Right ventricle myocardium inferior (tissue), 1 donor: Measurements from ENCODE around the gene TUNAR. TPM values are rescaled to one million over a fixed set of nuclear protein-coding genes. Genes with fewer than 3 reads are reported as not detected.

Source experiments
- ATAC-seq: fragments of 200-7000 bp; cut with Tn5 transposase; one replicate; pipeline ENCODE4 v1.9.1; 2020; ENCODE audit warnings: mild to moderate bottlenecking, moderate library complexity
- DNase-seq: peaks from one replicate; pipeline ENCODE4 v3.0.0; 2021; ENCODE audit errors: missing footprints
- intact Hi-C: fragments of 100-400 bp; cut with DNase I; formaldehyde crosslinking; loops from one replicate; pipeline ENCODE4 v1.11.0; 2022
- total RNA-seq: library from RNA; stranded (reverse); fragmentation: NEBNext Ultra II Directional; extraction: Animal tissue kit (Norgen Biotek cat#: 25700); gene quantifications from one replicate; pipeline ENCODE4 v1.2.1, GENCODE V29; 2021
- donor health status: DM: no; HTN: yes; CAD: no; lungs with severe emphysema.

TUNAR gene
- total RNA-seq, 1 donor from 2014 or later, result not detected

DNA sequence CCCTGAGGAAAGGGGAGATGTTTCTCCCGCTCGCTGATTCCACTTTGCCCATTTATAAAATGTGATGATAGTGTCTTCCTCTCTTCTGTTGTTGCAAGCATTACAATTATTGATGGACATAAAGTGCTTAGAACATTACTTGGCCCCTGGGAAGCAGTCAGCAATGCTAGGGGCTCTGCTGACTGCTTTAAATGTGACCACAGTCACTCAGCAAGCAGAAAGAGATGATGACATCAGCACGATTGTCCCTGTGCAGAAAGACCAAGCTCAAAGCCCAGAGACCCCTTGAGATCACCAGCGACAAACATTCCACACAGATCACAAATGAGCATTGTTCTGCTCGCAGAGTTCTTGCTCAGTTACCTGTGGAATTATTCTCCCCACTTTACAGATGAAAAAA lies 26.5 kb downstream of the TUNAR start:
- no peak for ATAC-seq
- no peak for DNase-seq
- intact Hi-C loops, result no loop called here

- no peak for ATAC-seq
- intact Hi-C loops, result no loop called here
- no peak for DNase-seq
These were observed 27.0 kb downstream of the TUNAR start for GRCh38 chr14:95903616-95904107.

DNA sequence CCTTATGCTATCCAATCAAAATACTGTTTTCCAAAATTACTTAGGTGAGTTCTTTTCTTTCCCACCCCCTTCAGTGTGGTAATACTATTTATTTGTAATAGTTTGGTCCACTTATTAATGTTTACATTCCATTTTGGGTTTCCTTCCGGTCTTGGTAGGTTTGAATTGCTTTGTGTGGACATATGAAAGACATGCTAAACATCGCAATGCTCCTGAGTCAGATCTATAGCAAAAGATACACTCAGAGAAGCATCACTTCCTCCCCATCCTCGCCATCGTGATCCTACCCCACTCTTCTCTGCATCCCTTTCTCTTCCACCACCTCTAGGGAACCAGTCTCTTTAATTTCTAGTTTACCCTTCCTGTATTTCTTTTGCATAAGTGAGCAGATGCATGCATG lies 30.0 kb downstream of the TUNAR start:
- no peak for ATAC-seq
- no peak for DNase-seq
- intact Hi-C loops, result no loop called here

GRCh38 chr14:95910628-95911027 lies 34.0 kb downstream of the TUNAR start:
- intact Hi-C loops, result no loop called here
- DNase-seq (no peak), ATAC-seq (no peak)

GRCh38 chr14:95911456-95911855 lies 34.8 kb downstream of the TUNAR start:
- DNase-seq (no peak), ATAC-seq (no peak)
- intact Hi-C loops, result no loop called here

DNA sequence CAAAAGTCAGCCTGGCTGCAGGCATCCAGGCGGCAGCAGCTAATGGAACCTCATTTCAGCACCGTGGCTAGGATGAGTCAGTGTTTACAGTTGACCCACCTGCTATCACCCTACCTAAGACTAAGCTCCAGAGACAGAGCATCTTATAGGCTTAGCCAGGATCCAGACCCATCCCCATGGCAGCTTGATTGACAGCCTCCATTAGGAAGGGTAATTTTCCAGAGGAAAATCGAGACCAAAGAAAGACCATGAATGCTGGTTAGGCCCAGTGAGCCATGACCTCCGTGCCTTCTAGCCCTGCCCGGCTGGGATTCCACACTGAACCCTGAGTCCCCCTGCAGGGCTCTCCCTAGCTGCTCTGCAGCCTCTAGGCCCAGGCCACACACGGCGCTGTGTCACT lies 38.7 kb downstream of the TUNAR start:
- intact Hi-C loops, result no loop called here
- no peak for DNase-seq
- no peak for ATAC-seq

DNA sequence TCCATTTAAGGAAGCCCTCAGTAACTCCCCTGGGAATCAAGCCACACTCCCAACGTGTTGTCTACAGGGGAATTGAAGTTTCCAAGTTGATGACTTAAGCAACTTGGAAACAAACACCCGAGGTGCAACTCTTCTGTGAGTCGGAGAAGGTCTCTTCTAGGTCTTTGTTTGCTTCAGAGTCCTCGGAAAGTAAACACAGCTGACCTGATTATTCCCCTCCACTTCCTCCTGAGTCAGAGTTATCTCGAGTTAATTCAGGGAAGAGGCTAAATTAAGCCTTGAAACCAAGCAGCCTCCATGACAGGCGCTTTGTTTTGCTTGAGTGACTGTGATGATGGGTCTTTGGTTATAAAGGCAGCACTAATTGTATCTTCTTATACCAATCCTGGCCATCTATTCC lies 41.8 kb downstream of the TUNAR start:
- intact Hi-C loops, result no loop called here
- no peak for DNase-seq
- ATAC-seq, result no peak

DNA sequence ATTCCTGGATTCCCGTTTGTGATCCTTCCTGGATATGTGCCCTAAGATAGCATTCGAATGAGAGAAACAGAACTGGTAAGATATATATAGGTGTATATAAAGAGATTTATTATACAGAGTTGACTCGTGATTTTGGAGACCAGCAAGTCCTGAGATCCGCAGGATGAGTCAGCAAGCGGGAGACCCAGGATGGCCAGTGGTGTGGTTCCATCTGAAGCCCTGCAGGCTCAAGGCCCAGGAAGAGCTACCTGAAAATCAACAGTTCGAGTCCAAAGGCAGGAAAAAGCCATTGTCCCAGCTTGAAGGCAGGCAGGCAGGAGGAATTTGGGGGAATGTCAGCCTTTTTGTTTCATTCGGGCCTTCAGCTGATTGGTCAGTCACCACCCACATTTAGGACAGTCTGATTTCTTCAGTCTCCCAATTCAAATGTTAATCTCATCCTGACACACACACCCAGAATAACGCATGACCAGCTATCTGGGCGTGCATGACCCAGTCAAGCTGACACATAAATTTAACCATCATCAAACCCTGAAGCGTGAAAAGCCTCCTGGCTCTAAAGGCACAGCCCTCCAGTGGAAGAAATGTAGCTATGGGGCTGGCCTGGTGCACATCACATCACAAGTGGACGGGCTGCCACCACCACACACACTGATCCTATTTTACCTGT lies 44.3 kb downstream of the TUNAR start:
- intact Hi-C loops, result no loop called here

DNA sequence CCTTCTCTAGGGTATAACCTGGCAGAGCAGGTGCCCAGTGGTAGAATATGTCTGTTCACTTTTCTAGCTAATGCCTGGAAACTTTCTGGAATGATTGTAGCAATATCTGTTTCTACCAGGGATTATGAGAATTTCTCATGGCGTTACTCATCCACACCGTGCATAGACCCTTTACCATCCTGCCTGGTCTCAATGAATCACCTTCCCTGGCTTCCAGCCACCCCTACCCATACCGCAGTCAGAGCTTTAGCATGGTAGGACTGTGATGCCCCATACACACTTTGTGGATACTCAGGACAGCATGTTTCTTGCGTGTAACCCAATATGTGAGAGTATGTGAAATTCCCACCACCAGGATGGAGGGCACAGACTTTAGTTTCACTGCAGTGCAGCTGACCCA lies 45.4 kb downstream of the TUNAR start:
- intact Hi-C loops, result no loop called here
- ATAC-seq, result no peak
- no peak for DNase-seq

More for the DNA sequence above, 44.3 kb downstream of the TUNAR start:
- no peak for DNase-seq
- ATAC-seq, result no peak

DNA sequence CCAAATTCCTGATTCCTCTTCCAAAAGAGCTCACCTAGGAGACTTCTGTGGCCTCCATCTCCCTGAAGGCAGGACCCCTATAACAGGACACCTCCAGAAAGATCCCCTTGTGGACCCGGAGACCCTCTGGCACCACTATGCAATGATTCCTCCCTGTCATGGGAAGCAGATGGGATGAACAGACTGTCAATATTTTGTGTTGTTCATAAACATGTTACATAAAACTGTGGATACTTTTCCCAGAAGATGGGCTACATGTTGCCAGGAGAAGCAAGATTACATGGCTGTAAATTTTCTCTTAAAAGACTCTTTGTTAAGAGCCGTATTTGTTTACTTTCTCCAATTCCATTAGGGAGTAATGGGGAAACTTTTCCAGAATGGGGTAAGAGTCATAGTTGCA lies 52.1 kb downstream of the TUNAR start:
- intact Hi-C loops, result no loop called here
- ATAC-seq, result no peak

DNA sequence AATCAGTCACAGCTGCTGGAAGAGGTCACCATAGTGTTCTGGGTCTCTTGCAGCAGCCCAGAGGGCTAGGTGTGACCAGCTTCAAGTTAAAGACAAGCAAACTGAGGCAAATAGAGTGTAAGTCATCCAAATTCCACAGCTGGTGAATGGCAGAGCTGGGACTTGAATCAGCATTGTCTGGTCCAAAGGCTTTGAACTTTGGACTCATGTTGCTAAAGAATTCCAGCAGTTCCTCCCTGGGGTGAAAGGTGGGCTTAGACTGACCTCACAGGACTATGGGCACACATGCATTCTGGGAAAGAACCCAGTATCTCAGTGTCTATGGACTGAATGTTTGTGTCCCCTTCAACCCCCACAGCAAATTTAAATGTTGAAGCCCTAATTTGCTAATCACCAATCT lies 54.8 kb downstream of the TUNAR start:
- intact Hi-C loops, result no loop called here
- DNase-seq (no peak), ATAC-seq (no peak)

More for the DNA sequence above, 52.1 kb downstream of the TUNAR start:
- no peak for DNase-seq

DNA sequence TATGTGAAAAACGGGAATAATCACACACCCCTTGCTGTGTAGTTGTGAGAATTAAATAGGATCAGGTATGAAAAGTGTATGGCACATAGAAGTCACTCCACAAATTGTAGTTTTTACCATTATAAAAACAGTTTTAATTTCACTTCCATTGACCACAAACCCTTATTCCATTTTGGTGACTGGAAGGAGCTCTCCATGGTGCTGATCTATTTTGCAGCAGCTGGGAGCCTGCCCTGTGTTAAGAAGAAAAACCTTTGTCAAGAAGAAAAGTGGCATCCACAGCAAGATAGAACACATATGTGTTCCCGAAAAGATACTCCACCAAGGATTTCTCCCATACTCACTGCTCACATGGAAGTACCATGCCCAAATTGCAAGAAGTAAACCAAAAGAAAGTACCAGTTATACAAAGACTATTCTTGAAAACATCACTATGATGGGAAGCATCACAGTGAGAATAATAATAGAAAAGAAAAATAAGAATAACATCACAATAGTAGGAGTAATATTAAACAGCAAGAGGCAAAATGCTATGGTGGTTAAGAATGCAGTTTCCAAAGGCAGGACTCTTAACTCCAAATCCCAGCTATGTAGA lies 58.7 kb downstream of the TUNAR start:
- DNase-seq (no peak), ATAC-seq (no peak)
- intact Hi-C loops, result no loop called here

- DNase-seq (no peak), ATAC-seq (no peak)
- intact Hi-C loops, result no loop called here
These were observed 59.4 kb downstream of the TUNAR start for GRCh38 chr14:95936041-95936440.

- ATAC-seq, result no peak
- intact Hi-C loops, result no loop called here
- DNase-seq, result no peak
These were observed 62.7 kb downstream of the TUNAR start for GRCh38 chr14:95939335-95939734.

DNA sequence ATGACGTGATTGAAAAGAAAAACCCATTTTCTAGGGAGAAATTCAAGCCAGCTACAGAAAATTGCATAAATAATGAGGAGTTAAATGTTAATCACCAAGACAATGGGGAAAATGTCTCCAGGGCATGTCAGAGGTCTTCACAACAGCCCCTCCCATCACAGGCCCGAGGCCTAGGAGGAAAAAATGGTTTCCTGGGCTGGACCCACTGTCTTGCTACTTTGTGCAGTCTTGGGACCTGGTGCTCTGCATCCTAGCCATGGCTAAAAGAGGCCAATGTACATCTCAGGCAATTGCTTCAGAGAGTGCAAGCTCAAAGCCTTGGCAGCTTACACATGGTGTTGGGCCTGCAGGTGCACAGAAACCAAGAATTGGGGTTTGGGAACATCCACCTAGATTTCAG lies 65.3 kb downstream of the TUNAR start:
- DNase-seq (no peak), ATAC-seq (no peak)
- intact Hi-C loops, result no loop called here

DNA sequence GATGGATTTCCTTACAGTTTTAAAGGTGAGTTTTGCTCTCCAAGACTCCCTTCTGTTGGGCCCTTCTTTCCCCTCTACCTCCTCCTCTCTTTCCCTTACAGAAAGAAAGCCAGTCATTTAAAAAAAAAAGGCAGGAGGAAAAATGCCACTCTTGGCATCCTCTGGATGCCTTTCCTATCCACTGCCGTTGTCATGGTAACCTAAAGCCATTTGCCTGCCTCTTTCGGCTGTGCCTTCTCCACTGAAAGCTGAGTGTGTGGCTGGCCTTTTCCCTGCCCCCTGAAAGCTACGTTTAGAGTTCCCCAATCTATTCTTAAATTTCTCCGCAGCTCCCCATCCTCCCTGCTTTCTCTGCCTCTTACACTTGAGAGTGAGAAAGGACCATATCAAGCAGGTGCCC lies 67.1 kb downstream of the TUNAR start:
- ATAC-seq (no peak), DNase-seq (no peak)
- intact Hi-C loops, result no loop called here

DNA sequence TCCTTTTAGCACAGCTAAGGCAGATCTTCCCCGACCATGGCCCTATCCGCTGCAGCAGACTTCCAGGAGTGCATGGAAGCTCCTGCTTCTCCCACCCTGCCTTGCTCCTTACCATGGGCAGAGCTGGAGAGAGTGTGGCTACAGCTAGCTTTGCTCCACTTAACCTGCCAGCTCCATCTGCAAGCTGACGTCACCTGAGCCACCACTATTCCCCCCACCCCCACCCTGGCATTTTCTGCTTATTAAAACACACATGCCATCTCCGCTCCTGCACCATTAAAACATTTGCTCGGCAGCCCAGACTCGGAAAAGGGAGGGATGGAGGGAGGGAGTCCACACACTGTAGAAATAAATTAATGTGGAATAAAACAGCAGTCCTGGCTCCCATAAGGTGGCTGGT lies 67.8 kb downstream of the TUNAR start:
- intact Hi-C loops, result no loop called here
- DNase-seq (no peak), ATAC-seq (no peak)

DNA sequence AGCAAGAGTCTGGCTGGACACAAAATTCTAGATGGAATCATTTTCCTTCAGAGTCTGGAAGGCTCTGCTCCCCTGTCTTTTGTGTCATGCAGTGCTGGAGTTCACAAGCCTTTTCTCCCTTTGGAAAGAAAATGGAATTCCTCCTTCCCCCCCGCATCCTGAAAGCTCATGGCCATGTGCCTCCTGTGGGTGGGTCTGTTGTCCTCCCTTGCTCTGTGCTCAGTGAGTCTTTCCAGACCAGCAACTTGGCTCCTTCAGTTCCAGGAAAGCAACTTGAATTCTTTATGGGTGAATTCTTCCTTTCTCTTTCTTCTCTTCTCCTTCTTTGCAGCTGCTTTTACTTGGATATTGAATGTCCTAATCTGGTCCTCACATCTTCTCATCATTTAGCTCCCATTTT lies 70.2 kb downstream of the TUNAR start:
- no peak for DNase-seq
- intact Hi-C loops, result no loop called here
- no peak for ATAC-seq

DNA sequence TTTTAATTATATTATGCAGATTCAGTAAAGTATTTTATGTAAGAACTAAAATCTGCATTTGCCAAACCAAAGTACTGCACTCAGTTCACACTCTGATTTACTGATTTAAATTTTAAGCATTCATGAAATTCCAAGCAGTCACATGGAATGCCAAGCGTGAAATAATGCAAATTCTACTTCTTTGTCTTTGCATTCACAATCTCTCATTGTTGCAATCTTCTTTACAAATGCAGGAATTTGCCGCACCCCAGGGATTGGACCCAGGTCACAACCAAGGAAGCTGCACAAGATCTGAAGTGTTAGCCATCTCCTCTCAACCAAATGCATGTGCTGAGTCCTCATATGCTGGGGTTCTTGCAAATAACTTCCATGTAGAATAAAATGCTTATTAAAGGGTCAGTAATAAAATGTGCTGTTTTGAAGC lies 71.9 kb downstream of the TUNAR start:
- DNase-seq (no peak), ATAC-seq (no peak)
- intact Hi-C loops, result no loop called here

- DNase-seq, result no peak
- ATAC-seq, result no peak
These were observed 74.7 kb downstream of the TUNAR start for GRCh38 chr14:95951359-95951758.

More at GRCh38 chr14:95951359-95951758, 74.7 kb downstream of the TUNAR start:
- intact Hi-C loops, result no loop called here
